ENCODE results near the gene ANKRD55.

GRCh38 chr5:56246769-56247168 is 13.6 kb upstream of the ANKRD55 start:
- no peak for TF ChIP-seq CTCF (IDR thresholded peaks at IDR 0.05)
- no peak for TF ChIP-seq POLR2A (IDR thresholded peaks at IDR 0.05)

Data from transverse colon (tissue), 3 donors.